ENCODE measurements around the gene REPIN1.
A peak's percentile ranks its signal among the peaks of the same experiment; 100 is the strongest.

Gene REPIN1

GRCh38 chr7:150412518-150413488 lies 44.2 kb downstream of the REPIN1 start:
- peaks cover 7% of the 10 kb centered on the region for H3K36me3 Mint-ChIP-seq (ENCODE audit: insufficient read depth)
- no peak overlapping the region for H3K4me3 Mint-ChIP-seq
- H3K4me1 Mint-ChIP-seq = peaks cover 13% of the 10 kb centered on the region
- no peaks in the 10 kb centered on the region for H3K27me3 Mint-ChIP-seq
- H3K27ac Mint-ChIP-seq (ENCODE audit: low read depth) = peak overlapping the region; percentile 33
- DNase-seq (ENCODE audit: low spot score in 2 of 2) (no peak), ATAC-seq (replicated peaks; ENCODE audit: extremely low read depth, poor library complexity, severe bottlenecking) (no peak)
- H3K9me3 Mint-ChIP-seq = no peaks in the 10 kb centered on the region

- Mint-ChIP-seq H3K9me3 (no peaks in the 10 kb centered on the region), H3K4me1 (peaks cover 11% of the 10 kb centered on the region), H3K4me3 (no peak overlapping the region), H3K27ac (ENCODE audit: low read depth) (peak overlapping the region; percentile 33), H3K27me3 (no peaks in the 10 kb centered on the region), H3K36me3 (ENCODE audit: insufficient read depth) (peaks cover 7% of the 10 kb centered on the region)
- no peak for DNase-seq (ENCODE audit: low spot score in 2 of 2)
- no peak for ATAC-seq (replicated peaks; ENCODE audit: extremely low read depth, poor library complexity, severe bottlenecking)
Observed at GRCh38 chr7:150413640-150414081, 45.0 kb downstream of the REPIN1 start.

GRCh38 chr7:150415161-150416153 lies 46.8 kb downstream of the REPIN1 start:
- H3K27me3 Mint-ChIP-seq = no peaks in the 10 kb centered on the region
- no peaks in the 10 kb centered on the region for H3K9me3 Mint-ChIP-seq
- ATAC-seq (replicated peaks; ENCODE audit: extremely low read depth, poor library complexity, severe bottlenecking) (no peak), DNase-seq (ENCODE audit: low spot score in 2 of 2) (peak in 1 of 2 donors; percentile 5)
- H3K27ac Mint-ChIP-seq (ENCODE audit: low read depth) = no peak overlapping the region
- peaks cover 8% of the 10 kb centered on the region for H3K4me1 Mint-ChIP-seq
- H3K36me3 Mint-ChIP-seq (ENCODE audit: insufficient read depth) = peaks cover 2% of the 10 kb centered on the region
- H3K4me3 Mint-ChIP-seq = no peak overlapping the region

- Mint-ChIP-seq H3K4me1 (peaks cover 15% of the 10 kb centered on the region), H3K4me3 (no peak overlapping the region), H3K27me3 (peaks cover 9% of the 10 kb centered on the region), H3K9me3 (no peaks in the 10 kb centered on the region), H3K36me3 (ENCODE audit: insufficient read depth) (no peaks in the 10 kb centered on the region), H3K27ac (ENCODE audit: low read depth) (no peak overlapping the region)
- DNase-seq (ENCODE audit: low spot score in 2 of 2) = peak in 1 of 2 donors; percentile 0
- no peak for ATAC-seq (replicated peaks; ENCODE audit: extremely low read depth, poor library complexity, severe bottlenecking)
Observed at GRCh38 chr7:150417239-150417638, 48.6 kb downstream of the REPIN1 start.

- Mint-ChIP-seq H3K9me3 (no peaks in the 10 kb centered on the region), H3K27me3 (peaks cover 9% of the 10 kb centered on the region), H3K4me3 (no peak overlapping the region), H3K27ac (ENCODE audit: low read depth) (no peak overlapping the region), H3K4me1 (peaks cover 12% of the 10 kb centered on the region), H3K36me3 (ENCODE audit: insufficient read depth) (no peaks in the 10 kb centered on the region)
- ATAC-seq (replicated peaks; ENCODE audit: extremely low read depth, poor library complexity, severe bottlenecking) = no peak
- DNase-seq (ENCODE audit: low spot score in 2 of 2) = no peak
Observed at GRCh38 chr7:150417863-150418262, 49.2 kb downstream of the REPIN1 start.

- ATAC-seq (replicated peaks; ENCODE audit: extremely low read depth, poor library complexity, severe bottlenecking) (no peak), DNase-seq (ENCODE audit: low spot score in 2 of 2) (no peak)
- Mint-ChIP-seq H3K36me3 (ENCODE audit: insufficient read depth) (no peaks in the 10 kb centered on the region), H3K27ac (ENCODE audit: low read depth) (no peak overlapping the region), H3K4me3 (no peak overlapping the region), H3K27me3 (peaks cover 9% of the 10 kb centered on the region), H3K4me1 (peaks cover 7% of the 10 kb centered on the region), H3K9me3 (no peaks in the 10 kb centered on the region)
Observed at GRCh38 chr7:150420242-150420641, 51.6 kb downstream of the REPIN1 start.

- Mint-ChIP-seq H3K27ac (ENCODE audit: low read depth) (peak overlapping the region; percentile 52), H3K36me3 (ENCODE audit: insufficient read depth) (peaks cover 1% of the 10 kb centered on the region), H3K9me3 (no peaks in the 10 kb centered on the region), H3K4me1 (peaks cover 7% of the 10 kb centered on the region), H3K27me3 (peaks cover 9% of the 10 kb centered on the region), H3K4me3 (no peak overlapping the region)
- DNase-seq (ENCODE audit: low spot score in 2 of 2) (peak; percentile 76 to 83), ATAC-seq (replicated peaks; ENCODE audit: extremely low read depth, poor library complexity, severe bottlenecking) (peak; percentile 99)
Observed at GRCh38 chr7:150420987-150421674, 52.5 kb downstream of the REPIN1 start.

GRCh38 chr7:150421831-150422230 lies 53.2 kb downstream of the REPIN1 start:
- H3K27me3 Mint-ChIP-seq = peaks cover 9% of the 10 kb centered on the region
- no peak overlapping the region for H3K4me3 Mint-ChIP-seq
- no peak for ATAC-seq (replicated peaks; ENCODE audit: extremely low read depth, poor library complexity, severe bottlenecking)
- no peak for DNase-seq (ENCODE audit: low spot score in 2 of 2)
- no peaks in the 10 kb centered on the region for H3K9me3 Mint-ChIP-seq
- H3K27ac Mint-ChIP-seq (ENCODE audit: low read depth) = no peak overlapping the region
- peaks cover 1% of the 10 kb centered on the region for H3K36me3 Mint-ChIP-seq (ENCODE audit: insufficient read depth)
- peaks cover 7% of the 10 kb centered on the region for H3K4me1 Mint-ChIP-seq

All from central memory CD8-positive, alpha-beta T cell (primary cell).